HG03442 (cell line): ENCODE measurements around the gene SERPINI2.

Experiments used
- ATAC-seq: cut with Tn5 transposase; IDR thresholded peaks from one replicate; pipeline ENCODE4 v1.9.1; 2021; ENCODE audit warnings: mild to moderate bottlenecking, moderate library complexity; ENCODE audit not compliant: unreplicated experiment

The SERPINI2 gene, protein sequence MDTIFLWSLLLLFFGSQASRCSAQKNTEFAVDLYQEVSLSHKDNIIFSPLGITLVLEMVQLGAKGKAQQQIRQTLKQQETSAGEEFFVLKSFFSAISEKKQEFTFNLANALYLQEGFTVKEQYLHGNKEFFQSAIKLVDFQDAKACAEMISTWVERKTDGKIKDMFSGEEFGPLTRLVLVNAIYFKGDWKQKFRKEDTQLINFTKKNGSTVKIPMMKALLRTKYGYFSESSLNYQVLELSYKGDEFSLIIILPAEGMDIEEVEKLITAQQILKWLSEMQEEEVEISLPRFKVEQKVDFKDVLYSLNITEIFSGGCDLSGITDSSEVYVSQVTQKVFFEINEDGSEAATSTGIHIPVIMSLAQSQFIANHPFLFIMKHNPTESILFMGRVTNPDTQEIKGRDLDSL

DNA sequence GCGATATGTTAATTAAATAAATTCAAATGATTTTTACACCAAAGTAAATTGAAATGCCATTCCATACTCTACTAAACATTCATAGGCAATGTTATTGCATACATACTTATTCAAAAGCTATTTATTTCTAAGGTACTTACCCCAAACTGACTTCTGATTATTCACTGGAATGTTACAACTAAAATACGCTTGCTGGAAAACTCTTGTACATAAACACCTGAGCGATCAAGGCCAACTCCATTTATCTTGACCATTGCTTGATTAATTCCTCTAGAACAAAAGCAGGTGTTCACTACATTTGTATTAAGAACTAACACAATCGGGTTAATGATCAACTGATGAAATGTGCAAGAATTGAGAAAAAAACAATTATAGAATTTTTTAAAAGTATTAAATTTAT lies at the start of gene SERPINI2:
Gene SERPINI2 (minus strand): TSS at position 180 of the 400 bp plus-strand sequence. CDS start 2,208 bp downstream, outside the sequence.
- no peak for ATAC-seq

DNA sequence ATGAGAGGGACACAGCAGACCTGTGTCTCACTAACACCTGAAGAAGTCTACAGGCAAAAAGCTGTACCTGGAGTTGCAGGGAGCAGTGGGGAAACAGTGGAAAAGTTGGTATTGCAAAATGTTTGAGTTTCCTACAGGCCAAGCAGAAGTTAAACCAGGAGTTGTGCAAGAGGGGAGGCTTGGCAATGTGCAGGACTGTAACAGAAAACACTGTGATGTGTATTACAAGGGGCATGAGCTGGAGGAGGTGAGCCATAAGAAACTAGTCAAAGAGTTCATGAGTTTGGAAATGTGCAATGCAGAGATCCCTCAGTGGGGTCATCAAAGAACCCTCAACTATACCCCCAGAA lies 47.1 kb upstream of the SERPINI2 start:
- ATAC-seq = no peak

DNA sequence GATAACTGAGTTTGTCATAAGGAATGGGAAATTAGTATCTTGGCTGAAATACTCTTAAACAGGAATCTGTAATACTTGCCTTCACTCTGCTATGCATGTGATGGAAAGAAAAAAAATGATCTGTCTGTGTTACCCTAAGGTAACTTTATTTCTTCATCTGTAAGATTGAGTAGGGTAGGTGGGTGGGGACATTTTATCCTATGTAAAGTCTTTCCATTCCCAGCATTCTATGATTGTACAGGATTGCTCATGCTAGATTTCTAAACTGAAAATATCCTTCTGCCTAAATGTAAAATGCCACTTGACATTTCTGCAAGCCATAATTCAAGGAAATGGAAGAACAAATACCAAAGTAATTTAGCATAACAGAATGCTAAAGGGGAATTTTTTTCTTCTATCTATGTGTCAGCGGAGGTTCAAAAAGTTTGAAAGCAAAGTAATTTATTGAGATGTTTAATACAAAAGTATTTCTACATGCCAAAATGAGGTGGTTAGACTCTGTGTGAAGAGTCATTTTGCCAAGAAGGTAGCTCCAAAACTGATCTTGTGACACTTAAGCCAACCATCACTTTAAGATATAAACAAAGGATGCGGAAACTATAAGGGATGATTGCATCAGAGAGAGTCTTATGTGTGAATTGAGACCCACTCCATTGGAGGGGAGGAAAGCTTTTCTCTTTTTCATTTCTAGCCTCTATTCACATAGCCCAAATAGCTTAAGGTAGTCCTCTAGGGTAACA lies 46.6 kb upstream of the SERPINI2 start:
- ATAC-seq = no peak

DNA sequence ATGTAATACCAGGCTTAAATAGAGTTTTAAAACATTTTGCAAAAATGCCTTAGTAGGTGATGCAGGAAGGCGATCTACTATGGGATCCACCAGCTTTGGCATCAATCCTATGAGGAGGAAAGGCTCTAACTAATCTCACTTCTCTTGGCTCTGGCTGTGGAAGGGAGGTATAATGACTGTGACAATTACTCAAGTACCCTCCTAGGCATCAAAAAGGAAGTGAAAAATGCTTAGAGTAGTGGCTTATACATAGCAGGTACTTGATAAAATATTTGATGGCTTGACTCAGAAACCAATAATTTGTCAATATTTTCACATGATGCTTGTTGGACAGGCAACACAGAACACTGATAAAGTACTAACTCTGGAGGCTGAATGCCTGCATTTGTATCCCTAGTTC lies 34.1 kb upstream of the SERPINI2 start:
- ATAC-seq = no peak

DNA sequence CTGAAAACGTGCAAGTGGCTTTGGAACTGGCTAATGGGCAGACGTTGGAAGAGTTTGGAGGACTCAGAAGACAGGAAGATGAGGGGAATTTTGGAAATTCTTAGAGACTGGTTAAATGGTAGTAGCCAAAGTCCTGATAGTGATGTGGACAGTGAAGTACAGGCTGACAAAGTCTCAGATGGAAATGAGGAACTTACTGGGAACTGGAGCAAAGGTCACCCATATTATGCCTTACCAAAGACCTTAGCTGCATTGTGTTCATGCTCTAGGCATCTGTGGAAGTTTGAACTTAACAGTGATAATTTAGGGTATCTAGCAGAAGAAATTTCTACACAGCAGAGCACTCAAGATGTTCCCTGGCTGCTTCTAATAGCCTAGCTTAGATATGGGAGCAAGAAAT lies 28.6 kb upstream of the SERPINI2 start:
- ATAC-seq = no peak

DNA sequence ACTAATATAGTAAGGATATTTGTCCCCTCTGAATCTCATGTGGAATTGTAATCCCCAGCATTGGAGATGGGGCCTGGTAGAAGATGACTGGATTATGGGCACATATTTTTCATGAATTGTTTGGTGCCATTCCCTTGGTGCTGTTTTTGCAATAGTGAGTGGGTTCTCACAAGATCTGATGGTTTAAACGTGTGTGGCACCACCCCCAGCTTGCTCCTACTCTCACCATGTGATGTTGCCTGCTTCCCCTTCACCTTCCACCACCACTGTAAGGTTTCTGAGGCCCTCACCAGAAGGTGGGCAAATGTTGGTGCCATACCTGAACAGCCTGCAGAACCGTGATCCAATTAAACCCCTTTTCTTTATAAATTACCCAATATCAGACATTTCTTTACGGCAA lies 28.1 kb upstream of the SERPINI2 start:
- no peak for ATAC-seq

DNA sequence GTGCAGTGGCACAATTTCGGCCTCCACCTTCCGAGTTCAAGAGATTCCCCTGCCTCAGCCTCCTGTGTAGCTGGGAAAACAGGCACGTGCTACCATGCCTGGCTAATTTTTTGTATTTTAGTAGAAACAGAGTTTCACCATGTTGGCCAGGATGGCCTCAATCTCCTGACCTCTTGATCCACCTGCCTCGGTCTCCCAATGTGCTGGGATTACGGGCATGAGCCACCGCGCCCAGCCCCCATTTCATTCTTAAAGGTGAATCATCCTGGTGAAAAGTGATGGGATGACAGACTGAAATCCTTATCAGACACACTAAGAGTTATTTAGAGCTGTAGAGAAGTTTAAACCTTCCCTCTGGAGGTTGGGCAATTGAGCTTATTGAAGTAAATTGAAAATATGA lies 24.1 kb upstream of the SERPINI2 start:
- no peak for ATAC-seq

DNA sequence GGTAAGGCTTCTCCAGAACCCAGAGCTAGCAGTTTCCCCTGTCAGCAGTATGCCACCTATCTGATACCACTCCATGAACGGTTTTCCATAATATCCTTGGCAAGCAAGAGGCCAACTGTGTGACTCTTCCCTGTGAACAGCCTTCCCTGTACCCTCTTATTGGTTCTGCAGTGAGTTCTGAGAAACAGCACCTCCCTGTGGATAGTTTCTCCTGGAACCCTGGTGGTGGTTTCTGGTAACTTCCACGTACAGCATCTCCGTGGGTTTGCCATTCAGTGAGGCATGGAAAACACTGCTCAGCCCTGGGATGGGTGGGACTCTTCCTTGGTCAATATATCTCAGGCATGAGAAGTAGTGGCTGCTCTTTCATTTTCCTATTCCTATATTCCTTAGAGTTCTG lies 19.4 kb upstream of the SERPINI2 start:
- ATAC-seq = no peak

DNA sequence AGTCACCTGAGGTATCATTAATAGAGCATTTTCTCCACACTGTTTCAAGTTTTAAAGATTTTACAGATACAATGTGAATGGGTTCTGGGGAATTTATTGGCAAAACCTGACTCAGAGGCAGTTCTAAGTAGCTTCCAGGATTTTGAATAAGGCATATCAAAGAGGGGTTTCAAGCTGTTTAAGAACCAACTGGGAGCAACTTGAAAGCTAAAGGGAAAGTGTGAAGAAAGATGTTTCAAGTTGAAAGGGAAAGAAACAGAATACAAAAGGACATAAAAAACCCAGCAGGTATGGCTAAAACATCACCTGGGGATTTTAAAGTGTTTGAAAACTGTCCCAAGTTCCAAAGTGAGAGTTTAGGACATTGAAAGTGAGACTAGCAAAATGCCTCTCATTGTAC lies 17.8 kb upstream of the SERPINI2 start:
- no peak for ATAC-seq

DNA sequence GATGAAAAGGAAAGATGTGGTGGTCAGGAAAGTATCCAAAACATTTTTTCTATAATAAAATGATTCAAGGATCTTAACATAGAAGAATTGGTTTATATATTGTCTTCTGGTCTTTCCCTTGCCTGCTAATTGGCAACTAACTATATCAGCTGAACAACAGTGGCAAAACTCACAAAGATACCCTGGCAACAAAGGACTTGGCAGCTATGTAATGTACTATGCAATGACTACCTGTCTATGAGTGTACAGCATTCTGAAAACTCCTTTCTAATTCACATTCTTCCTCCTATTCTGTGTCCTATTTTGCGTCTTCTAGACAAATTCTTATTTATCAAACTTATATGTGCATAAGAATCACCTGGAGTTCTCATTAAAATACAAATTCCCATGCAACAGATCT lies 15.7 kb upstream of the SERPINI2 start:
- ATAC-seq = no peak

DNA sequence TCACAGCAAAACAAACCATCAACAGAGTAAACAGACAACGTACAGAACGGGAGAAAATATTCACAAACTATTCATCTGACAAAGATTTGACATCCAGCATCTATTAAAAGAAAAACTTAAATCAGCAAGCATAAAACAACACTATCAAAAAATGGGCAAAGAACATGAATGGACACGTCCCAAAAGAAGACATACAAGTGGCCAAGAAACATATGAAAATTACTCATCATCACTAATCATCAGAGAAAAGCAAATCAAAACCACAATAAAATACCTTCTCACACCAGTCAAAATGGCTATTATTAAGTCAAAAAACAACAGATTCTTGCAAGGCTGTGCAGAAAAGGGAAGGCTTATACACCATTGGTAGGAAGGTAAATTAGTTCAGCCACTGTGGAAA lies 13.7 kb upstream of the SERPINI2 start:
- ATAC-seq = no peak

DNA sequence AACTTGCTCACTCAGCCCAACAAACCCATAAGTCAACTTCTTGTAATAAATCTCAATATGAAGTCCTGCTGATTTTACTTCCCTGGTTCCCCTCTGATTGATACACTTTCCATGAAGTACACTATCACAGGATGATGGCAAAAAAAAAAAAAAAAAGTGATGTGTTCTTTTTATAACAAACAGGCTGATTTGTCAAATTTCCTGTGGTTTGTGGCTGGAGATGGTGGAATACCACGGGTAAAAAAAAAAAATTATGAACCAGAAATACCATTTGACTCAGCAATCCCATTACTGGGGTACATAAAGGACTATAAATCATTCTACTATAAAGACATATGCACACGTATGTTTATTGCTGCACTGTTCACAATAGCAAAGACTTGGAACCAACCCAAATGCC lies 10.7 kb upstream of the SERPINI2 start:
- no peak for ATAC-seq

DNA sequence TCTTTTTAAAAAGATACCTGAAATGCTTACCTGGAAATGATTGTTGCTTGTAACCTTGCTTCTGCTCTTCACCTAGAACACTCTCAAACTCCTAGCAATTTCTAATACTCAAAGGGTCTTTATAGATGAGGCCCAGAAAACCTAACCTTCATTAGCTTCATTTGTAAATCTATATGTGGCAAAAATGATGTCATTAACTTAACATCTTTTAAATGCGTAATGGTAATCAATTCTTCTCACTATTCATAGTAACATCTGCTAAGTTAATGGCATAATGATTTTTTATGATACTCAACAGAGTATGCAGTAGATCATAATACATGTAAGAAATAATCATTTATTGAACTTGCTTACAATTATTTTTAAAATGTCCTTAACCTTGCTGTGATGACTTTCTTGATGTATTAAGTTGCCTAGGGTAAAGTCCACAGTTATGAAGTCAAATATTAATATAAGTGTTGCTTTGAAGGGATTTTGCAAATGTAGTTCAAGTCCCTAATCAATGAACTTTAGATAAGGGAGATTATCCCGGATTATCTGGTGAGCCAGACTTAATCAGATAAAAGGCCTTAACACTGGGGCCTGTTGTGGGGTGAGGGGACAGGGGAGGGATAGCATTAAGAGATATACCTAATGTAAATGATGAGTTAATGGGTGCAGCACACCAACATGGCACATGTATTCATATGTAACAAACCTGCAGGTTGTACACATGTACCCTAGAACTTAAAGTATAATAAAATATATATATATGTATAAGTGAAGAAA lies 10.1 kb upstream of the SERPINI2 start:
- no peak for ATAC-seq

DNA sequence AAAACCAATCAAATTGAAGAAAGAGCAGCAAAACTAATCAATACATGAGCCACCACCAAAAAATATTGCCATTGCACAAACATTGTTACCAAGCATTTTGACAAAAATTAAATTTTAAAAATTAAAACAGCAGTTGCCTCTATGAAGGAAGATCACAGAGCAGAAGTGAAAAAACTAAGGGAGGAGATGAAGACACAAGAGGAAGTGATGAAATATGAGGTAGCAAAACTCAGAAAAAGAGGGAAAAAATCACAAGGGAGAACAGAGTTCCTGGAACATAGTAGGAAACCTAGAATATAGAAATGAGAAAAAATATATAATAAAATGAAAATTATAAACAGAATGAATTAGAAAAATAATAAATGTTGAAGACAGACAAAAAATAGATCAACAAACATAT lies 7.3 kb upstream of the SERPINI2 start:
- ATAC-seq = no peak

DNA sequence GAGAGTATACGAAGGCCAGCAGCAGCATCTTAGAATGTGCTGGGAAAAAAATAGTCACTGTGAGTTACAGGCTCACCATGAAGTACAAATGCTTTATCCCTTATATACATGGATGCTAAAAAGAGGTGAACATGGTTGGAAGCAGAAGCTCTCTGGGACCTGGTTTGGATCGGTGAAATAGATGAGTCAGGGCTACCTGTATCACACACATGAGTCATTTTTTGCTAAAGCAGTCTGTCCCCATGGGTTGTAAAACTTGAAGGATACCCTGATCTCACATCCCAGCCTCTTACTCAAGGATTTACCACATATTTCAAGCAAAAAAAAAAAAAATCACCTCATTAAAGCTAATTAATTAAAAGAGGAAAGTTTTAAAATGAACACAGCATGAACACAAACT lies 6.9 kb upstream of the SERPINI2 start:
- no peak for ATAC-seq

DNA sequence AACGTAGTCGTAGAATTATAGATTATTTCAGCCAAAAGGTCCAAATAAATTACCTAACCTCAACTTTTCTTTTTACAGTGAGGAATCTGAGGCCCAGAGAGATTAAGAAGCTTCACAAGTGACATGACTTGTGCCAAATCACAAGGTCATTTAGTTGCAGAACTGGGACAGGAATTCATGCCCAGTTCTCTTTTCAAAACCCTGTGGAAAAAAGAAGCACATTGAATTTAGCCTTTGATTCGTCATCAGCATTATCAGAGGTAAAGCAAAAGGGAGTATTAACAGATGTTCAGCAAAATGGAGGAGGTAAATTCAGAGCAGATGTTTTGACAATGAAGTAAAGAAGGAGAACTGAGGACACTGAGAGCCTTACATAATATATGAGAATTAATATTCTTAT lies 4.5 kb downstream of the SERPINI2 start:
- no peak for ATAC-seq

DNA sequence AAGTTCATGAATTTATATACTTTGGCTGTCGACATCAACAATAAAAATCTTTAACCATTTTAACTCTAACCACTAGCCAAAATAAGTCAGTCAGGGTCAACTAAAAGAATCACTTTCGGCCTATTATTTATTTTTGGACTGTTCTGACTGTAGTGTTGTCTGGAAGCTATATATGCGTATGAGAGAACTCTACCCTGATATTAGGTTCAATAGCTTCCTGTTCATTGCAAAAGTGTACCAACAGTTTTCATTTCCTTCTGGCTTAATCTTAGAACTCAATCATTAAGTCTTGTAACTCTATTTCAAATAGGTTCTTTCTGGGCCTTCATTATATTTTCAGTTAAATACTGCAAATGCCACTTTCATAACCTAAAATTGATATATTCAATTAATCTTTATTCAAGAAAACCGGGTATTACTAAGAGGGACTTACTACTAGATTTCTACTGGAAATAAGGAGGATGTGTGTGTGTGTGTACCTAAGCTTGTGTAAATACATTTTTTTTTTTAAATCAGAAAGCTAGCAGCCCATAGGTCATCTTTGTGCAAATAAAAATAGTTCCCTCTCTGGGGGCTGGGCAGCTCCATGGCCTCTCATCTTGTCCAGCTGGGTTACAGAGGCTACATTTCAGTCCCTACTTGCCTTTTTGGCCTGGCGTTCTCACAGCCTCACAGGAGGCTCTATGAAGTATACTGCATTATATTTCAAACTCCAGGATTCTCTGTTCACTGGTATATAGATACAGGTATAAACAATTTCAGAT lies 5.8 kb downstream of the SERPINI2 start:
- no peak for ATAC-seq

DNA sequence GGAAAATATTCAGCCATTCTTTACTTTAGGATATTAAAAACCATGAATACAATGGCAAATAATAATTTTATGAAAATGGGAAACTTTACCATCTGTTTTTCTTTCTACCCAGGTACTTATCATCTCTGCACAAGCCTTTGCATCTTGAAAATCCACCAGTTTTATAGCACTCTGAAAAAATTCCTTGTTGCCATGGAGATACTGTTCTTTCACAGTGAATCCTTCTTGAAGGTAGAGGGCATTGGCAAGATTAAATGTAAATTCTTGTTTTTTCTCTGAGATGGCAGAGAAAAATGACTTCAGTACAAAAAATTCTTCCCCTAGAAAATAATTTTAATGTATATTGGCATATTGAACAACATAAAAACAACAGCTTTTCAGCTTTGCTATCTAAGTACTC lies 6.9 kb downstream of the SERPINI2 start:
- ATAC-seq = no peak

DNA sequence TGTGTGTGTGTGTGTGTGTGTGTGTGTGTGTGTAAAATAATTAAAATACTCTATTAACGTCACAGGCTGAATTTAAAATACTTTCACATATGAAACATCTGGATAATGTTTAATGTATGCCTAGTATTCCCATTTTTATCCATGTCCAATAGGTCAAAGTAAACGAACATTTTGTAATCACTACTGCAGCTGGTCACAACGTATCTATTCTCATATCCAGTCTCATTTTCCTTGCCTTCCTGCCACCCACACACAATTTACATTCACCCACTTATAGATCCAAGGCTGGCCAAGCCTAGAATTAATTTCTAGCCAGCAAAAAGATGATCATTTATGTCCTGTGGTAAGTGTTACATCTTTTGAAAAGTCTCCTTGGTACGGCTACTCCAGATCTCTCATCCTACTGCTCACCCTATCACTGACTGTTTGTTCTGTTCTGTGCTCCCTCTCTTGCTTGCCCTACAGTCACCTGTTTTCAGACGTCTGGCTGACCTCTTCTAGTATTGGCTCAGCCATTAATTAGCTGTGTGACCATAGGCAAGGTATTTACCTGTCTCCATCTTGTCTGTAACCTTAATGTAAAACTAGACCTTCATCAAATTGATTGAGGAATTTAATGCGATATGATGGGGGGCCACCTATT lies 17.6 kb downstream of the SERPINI2 start:
- no peak for ATAC-seq

DNA sequence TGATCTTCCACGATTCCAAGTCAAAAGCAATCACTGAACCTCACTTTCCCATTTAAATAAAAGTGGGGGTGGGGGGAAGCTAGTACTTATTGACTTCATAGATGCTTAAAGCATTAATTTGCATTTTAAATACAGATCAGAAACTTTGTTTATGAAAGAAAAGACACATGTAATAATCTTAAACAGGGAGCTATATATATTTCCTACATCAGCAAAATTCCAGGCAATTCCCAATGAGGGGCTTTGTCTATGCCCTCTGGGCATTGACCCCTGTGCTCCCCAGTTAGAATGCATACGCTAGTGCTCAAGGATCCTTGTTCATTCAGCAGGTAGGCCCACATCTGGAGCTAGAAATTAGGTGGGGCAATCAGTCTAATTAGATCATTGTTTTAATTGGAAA lies 20.0 kb downstream of the SERPINI2 start:
- ATAC-seq = no peak

DNA sequence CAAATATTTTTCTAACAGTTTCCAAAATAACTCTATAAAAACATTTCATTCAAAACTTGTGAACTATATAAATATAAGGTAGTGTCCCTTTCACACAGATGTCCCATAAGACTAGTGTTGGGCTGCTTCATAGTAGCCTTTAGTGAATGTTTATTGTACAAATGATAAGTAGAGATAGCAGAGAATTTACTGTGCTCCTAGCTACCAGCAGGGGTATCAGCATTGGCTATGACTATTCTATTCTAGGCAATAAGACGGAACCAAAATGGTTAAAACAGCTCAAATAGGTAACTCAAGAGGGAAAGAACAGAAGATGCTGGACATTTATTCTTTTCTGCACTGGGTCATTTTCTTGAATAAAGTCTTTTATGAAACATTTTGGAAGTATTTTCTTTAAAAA lies 22.6 kb downstream of the SERPINI2 start:
- ATAC-seq = no peak
